ENCODE data around the gene SYT17.

DNA sequence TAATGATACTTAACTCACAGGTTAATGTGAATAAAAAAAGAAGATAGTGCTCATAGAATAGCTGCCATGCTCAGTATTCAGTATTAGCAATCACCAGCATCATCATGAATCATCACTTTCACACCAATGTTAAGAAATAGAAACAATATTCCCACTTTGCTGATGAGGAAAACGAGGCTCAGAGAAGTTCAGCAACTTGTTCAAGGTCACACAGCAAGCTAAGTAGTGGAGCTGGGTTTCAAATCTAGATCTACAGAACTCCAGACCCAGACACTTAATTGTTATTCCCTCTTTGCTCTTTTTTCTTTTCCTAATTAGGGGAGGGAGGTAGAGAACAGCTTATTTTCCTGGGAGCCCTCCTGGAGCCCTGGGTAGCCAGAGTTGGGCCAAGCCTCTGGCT, 140.4 kb downstream of the SYT17 start:
- TF ChIP-seq POLR2AphosphoS5 (IDR thresholded peaks at IDR 0.05; ENCODE audit: borderline replicate concordance, low read depth, low read length) (no peak), EZH2 (IDR thresholded peaks at IDR 0.05) (no peak)

Measured in SK-N-MC (cell line).